H4 (cell line): ENCODE results near the gene CALD1. TPM values are rescaled to one million over a fixed set of nuclear protein-coding genes. Genes with fewer than 3 reads are reported as not detected.
A peak's percentile ranks its signal among the peaks of the same experiment; 100 is the strongest.

Experiments used
- DNase-seq: peaks from one replicate; pipeline ENCODE4 v3.0.0-alpha.2; 2015; ENCODE audit warnings: low spot score
- total RNA-seq: library from RNA; depleted of rRNA; stranded (reverse); fragments of >200 nt; shearing (Covaris generic); gene quantifications from 2 replicates; pipeline ENCODE4 v1.2.3, GENCODE V29; 2014

The CALD1 gene
- total RNA-seq, 1 experiment from 2014 or later, result 195 TPM

DNA sequence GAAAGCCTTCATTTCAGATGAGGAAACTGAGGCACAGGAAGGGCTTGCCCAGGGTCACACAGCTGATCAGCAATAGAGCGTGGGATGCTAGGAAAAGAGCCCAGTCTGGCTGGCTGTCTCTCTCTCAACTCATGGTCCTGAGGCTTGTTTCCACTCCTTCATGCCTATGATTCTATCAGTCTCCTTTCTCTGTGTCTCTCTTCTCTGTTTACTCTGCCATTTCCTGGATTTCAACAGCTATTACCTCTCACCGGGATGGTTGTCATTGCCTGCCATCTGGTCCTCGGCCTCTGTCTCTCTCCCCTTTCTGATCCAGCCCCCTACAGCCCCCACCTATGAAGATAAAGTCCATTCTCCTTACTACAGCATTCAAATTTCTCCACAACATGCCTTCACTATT is 113.5 kb downstream of the CALD1 start:
- DNase-seq, result no peak

DNA sequence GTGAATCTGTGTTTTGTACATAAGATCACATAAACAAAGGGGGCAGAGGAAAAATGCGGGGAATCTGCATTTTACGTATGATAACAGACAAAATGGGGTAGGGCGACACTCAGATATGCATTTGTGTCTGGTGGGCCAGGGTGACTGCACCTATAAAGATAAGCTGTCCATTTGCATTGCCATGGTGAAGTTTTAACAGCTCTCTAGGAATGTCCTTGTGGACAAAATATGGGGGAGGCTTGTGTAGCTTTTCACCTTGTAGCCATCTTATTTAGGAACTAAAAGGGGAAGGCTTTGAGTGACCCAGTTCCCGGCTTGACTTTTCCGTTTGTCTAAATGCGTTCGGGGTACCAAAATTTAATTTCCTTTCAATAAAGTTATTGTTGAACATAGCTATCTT is 114.5 kb downstream of the CALD1 start:
- DNase-seq, result no peak

DNA sequence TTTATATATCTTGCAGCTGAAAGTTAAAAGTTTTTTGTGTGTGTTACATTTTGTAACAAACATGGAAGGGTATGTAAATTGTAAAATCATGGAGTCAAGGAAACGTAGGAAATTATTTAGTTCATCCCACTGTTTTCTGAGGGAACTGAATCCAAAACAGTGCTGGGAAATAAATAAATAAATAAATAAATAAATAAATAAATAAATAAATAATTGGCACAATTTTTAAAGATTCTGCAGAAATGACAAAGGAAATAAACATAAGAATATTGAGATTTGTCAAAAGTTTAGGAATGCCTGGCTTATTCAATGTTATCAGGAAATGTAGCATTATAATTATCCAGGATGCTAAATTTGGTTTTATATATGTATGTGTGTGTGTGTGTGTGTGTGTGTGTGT is 115.5 kb downstream of the CALD1 start:
- no peak for DNase-seq

DNA sequence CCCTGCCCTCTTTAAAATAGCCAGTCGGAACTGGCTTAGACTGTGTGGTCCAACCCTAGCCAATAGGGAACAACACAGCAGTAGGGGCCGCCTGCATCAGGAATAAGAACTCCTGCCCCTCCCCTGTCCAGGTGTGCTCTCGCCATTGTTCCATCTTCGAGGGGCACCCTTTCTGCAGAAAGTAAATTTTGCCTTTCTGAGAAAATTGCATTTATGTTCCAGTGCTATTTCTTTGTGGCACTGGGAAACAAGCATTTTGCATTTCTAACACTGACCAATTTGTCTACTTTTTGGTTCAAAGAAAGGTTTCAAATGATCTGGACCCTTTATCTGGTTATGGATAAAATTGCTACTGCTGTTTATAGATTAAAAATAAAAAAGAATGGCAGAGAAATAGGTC is 116.6 kb downstream of the CALD1 start:
- no peak for DNase-seq

DNA sequence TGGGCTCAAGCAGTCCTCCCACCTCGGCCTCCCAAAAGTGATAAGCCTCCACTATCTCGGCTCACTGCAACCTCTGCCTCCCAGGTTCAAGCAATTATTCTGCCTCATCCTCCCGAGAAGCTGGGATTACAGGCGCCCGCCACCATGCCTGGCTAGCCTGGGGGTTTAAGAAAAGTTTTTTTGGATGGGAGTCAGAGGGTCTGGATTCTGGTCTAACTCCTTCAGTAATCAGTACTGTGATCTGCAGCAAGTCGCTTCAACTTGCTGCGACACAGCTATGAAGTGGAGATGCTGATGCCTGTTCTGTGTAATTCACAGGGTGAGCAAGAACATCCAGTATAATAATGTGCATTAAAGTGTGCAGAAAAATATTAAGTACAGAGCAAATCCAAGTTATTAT is 118.5 kb downstream of the CALD1 start:
- no peak for DNase-seq

DNA sequence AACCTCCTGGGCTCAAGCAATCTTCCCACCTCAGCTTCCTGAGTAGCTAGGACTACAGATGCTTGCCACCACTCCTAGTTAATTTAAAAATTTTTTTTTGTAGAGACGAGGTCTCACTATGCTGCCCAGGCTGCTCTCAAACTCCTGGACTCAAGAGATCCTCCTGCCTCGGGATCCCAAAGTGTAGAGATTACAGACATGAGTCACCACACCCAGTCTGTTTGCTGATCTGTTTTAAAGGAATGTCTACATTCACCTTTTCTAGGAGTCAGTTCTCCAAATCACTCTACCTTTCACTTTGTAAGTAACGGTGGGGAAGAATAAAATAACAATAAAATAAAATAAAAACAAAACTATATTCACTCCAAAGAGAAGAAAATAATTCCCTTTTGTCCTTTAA is 120.3 kb downstream of the CALD1 start:
- DNase-seq, result peak; percentile 42

DNA sequence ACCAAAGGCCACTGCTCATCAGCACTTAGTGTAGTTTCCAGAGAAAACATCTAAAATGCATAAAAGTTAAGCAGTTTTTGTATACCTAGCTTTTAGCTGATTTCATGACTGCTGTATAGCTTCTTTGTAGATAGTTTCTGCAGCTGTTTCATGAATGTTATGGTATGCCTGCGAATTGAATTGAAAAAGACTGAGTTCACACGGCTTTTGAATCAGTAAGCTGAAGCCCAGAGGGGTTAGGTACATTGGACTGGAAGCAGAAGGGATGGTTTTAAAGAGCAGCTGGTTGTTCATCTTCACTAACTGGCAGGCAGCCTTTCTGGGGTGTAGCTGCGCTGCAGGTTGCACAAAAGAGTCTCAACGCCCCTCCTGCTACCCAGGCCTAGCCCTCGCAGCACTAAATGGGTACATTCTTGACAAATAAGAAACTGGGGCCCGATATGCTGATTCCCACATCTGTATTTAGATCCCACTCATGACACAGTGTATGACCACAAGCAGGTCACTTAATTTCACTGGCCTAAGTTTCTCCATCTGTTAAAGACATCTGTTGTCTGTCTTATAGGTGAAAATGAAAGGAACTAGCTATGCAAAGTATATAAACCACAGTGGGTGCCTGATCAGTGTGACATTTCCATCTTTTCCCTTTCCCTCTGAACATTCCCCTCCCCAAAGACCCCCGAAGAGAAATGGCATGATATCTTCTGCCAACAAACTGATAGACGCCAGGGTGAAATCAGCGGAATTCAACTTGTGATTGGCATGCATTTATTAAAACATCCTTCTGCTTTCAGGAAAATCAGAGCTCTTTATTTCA is 120.9 kb downstream of the CALD1 start:
- DNase-seq, result no peak

DNA sequence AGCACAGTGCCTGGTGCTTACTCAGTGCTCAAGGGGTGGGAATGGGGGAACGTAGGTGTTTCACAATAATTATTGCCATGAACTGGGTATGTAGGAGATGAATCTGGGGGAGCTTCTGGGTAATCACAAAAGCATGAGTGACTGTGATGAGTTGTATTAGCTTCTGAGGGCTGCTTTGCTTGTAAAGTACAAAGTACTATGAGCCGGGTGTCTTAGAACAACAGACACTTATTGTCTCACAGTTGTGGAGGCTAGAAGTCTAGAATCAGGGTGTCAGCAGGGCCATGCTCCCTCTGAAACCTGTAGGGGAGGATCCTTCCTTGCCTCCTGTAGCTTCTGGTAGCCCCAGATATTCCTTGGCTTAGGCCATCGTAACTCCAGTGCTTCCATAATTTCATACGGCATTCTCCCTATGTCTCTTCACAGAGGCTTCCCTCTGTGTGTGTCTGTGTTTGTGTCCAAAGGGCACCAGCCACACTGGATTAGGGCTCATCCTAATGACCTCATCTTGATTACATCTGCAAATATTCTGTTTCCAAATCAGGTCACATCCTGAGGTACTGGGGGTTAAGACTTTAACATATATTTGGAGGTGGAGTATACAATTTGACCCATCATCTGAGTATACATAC is 122.1 kb downstream of the CALD1 start:
- no peak for DNase-seq

DNA sequence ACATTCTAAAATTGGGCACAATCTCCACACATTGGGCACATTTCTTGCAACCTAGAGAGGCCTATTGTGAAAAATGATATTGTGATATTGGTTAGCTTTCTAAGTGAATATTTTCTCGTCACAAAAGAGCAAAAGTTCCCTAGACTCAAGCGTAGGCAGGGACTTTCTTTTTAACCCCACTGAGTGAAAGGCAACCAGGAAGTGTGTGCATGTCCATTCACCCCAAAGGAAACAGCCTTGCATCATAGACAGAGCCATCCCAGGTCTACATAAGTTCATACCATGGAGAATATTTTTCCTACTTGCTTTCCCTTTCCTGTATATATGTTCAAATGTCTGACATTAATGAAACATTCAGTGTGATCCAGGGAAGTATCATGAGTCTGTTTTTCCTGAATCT is 122.6 kb downstream of the CALD1 start:
- no peak for DNase-seq

DNA sequence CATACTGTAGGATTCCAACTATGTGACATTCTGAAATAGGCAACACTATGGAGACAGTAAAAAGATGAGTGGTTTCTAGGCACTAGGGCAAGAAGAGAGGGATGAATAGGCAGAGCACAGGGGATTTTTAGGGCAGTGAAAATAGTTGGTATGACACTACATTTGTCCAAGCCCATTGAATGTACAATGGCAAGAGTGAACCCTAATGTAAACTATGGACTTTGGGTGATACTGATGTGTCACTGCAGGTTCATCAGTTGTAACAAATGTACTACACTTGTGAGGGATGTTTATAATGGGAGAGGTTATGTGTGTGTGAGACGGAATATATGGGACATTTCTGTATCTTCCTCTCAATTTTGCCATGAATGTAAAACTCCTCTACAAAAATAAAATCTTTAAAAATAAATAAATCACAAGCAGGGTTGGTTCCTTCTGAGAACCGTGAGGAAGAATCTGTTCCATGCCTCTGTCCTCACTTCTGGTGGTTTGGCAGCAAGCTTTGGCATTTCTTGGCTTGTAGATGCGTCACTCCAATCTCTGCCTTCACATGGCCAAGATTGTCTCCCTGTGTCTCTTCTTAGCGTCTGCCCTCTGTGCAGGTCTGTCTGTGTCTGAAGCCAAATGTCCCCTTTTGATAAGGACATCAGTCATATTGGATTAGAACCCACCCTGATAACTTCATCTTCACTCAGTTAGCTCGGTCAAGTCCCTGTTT is 123.8 kb downstream of the CALD1 start:
- DNase-seq, result no peak

DNA sequence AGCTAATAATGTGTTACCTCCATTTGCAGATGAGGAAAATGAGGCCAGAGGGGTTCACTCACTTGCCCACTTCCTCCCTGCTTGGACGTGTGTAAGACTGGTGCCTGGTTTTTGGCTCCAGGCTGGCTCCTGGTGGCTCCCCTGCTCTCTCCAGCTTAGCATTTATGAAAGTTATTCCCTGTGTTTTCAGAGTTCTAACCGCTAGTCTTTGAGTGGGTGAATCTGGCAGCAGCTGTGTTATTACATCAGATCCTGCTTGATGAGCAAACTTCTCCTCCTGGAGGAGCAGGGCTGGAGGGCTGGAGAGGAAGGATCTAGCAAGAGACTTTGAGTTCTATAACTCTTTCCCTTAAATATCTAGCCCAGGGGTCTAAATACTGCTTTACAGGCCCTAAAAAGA is 125.9 kb downstream of the CALD1 start:
- DNase-seq, result peak; percentile 96

DNA sequence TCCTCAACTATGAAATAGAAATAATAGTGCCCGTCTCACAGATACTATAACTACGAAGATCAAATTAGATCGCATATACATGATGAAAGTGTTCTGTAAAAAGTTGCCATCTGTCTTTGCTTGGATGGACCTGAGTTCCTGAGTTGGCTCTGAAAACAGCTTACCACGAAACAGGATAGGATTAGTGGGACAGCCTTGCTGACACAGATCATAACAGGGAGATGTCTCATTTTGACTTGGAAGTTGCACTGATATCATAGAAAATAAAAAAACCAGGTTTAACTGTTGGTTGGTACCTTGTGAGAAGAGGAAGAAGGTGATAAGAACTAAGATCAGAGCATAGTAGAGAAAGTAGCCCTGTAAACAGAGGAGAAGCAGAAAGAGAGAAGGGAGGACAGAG is 127.6 kb downstream of the CALD1 start:
- no peak for DNase-seq

DNA sequence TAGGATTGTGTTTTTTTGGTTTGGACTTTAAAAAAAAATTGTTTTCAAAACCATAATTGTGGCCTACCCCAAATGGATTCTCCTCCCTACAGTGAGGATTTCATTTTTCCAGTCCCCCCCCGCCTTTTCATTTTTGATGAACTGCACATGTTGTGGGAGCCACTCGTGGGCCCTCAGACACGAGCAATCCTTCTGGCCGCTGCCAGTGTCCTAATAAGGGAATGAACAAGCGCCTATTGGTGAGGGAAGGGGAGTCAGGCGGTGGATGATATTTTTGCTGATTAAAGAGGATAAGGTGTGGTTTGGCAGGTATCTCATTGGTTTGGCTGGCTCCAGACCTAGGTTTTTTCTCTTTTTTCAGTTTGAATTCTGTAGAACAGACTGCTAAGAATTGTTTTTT is 128.2 kb downstream of the CALD1 start:
- no peak for DNase-seq

DNA sequence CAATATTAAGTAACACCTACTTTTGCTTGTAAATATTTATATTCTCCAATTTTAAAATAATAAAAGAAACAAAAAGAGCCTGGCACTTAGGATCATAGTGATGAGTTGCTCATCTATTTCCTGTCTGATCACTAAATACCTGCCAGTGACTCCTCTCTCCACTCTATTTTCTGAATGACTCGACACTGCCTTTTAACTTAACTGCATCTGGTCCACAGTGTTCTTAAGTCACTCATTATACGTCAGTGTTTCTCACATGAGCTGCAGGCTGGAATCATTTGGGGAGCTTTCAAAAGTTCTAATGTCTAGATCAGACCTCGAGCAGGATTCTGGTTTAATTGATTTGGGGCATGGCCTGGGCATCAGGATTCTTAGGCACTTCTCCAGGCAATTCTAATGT is 128.9 kb downstream of the CALD1 start:
- DNase-seq, result no peak

DNA sequence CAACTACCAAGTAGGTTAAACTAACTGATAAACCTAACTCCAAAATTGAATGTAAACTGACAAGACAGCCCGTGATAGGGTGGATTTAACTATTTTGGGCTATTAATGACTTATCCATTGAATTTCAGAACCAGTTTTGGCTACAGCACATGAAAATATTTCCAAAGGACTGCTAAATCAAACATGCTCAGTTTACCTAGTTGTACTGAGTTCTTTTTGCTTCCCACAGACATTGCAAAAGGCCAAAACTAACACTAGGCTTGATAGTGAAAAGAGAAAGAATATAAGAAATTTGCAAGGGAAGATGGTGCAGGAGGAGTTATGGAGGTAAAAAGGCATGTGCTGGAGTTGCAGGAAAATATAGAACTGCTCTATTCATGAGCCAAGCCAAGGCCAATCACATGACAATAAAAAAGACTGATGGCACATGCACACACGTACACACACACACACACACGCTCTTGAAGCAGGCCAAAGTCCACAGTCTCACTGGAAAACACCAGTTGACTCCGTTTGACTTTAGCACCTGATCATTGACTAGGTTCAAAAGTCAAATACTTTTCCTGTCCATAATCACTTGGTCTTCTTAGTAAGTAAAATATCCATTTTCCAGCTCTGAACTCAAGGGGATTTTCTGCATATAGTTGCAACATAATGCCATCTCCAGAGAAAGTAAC is 130.9 kb downstream of the CALD1 start:
- DNase-seq, result no peak

DNA sequence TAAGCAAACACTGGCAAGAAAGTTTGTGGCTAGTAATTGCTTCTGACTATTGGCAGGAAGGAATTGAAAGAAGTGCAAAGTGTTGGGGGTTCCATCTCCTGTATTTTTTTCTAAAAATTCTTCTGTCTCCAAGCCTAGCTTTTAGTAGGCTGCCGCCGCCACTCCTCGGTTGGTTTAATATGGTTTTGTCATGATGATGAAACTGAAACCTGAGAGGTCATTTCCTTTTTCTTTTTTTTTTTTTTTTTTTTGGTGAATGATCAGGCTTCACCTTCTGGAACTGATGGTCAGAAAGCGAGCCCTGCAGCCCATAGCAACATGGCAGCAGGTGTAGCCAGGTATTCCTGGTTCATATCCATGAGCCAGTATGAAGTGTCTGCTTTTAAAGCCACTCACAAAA is 131.5 kb downstream of the CALD1 start:
- DNase-seq, result no peak

DNA sequence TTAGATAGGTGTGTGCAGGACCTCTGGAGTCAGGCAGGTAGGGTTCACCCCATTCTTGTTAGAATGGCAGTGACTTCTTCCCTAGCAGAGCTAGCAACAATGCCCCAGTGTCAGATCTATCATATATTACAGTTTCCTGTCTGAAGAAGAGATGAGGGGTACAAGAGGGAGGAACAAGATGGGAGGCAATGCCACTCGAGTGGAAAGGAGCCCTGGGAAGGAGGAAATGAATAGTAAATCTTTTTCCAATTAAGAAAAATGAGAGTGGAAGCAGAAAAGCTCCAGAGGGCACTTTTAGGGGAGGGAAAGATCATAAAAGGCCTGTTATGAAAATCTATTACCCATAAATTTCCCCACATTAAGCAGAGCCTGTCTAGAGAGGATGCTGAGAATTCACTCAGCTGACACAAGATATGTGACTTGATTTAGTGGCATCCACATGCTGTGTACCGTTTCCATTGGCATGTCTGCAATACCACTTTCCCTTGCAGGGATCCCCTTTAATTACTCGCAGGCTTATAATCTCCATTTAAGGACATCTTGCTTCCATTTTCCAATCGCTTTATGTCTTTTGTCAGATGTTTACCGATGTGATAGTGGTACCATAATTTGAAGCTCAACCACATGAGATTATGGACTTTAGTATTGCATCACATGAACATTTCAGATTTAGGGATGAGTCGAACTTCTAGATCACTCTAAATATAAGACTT is 136.9 kb downstream of the CALD1 start:
- DNase-seq, result no peak

DNA sequence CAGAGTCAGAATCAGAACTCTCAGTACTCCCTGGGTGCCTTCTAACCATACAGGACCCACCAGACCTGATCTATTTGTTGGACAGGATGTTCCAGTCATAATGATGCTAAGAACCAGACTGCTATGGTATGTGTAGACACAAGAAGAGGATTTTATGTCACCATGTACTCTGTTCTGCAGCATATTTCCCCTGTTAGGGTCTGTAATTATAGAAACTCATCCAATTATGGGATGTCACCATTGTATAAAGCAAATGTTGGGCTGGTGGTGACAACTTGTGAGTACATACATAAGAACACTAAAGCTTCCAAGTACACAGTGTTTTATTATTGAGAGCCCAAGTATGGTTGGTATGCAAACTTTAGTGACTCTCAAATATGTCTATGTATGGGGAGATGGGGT is 139.8 kb downstream of the CALD1 start:
- DNase-seq, result peak; percentile 25

DNA sequence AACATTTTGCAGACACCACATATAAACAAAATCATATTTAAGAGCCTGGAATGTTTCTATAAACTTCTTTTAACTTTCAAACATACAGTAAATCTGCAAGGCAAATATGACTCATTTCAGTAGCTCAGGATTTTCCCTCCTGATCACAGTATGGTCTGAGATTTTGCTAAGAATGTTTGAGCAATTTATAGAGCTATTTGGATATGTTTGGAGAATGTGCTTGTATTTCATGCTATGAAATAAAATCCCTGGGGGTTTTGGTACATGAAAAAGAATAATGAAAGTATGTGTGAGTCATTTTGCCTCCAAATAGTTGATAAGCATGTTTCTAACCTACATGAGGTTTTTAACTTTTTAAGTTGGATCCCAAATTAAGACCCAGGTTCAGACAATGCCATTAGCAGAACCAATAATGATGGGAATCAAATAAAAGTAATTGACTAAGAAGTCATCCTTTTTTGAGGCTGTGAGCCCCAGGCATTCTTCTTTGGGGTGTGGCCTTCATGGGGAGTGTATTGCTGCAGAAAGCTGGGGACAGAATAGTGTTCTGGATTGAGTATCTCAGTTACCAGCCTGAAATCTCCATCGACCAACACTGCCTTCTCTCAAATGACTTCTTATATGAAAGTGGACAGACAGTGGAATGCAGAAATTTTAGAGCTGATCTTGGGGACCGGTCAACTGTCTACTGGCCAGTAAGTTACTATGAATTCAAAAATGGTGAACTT is 140.8 kb downstream of the CALD1 start:
- DNase-seq, result peak; percentile 96

DNA sequence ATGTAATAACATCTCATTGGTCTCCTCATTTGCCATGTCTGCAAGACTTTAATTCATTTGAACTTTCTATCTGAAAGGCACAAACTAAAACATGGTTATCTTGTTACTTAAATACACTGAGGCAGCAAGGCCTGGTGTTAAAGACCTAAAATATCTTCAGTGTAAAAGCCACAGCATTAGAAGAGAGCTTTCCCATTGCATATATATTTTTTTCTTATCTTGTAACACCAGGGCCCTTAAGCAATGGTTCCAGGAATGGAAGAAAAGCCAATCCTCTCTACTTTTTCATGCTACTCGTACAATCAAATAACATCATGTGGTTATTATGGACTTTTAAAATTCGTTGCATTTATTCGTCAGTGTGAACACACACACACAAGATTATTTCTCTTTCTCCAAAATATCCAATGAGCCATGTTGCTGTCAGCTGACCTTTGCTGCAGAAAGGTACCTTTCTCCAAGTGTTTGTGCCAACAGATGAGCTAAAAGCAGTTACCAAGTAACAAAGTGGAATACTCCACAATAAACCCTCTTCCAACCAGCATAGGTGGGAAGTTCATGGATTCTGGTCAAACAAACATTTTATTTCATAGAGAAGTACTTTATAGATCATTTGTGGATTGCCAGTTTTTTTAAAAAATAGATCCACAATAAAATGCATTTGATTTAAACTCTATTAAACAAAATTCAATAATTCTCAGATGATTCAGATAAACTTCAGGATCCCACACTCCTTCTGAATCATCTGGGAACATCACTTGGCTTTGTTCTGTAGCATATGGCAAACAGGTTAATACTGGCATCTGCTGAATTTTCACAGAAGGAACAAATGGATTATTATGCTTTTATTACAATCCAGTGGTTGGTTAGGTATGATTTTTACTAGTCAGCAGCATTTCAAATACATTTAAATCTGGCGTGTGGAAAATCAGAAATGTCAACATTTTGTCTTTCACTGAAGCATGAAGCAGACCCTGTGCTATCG is 143.6 kb downstream of the CALD1 start:
- DNase-seq, result no peak
